Kidney glomerular epithelial cell (primary cell): ENCODE measurements around the gene ITGB7.
A peak's percentile ranks its signal among the peaks of the same experiment; 100 is the strongest.
"Not testable (repeated sequence)": the region's sequence is repeated elsewhere in the genome, so short reads cannot be mapped to it uniquely, and the experiment has no call there.

Source experiments
- DNase-seq: peaks from one replicate; lab custom pipeline; 2025; lab: John Stamatoyannopoulos, UW

ITGB7 gene

DNA sequence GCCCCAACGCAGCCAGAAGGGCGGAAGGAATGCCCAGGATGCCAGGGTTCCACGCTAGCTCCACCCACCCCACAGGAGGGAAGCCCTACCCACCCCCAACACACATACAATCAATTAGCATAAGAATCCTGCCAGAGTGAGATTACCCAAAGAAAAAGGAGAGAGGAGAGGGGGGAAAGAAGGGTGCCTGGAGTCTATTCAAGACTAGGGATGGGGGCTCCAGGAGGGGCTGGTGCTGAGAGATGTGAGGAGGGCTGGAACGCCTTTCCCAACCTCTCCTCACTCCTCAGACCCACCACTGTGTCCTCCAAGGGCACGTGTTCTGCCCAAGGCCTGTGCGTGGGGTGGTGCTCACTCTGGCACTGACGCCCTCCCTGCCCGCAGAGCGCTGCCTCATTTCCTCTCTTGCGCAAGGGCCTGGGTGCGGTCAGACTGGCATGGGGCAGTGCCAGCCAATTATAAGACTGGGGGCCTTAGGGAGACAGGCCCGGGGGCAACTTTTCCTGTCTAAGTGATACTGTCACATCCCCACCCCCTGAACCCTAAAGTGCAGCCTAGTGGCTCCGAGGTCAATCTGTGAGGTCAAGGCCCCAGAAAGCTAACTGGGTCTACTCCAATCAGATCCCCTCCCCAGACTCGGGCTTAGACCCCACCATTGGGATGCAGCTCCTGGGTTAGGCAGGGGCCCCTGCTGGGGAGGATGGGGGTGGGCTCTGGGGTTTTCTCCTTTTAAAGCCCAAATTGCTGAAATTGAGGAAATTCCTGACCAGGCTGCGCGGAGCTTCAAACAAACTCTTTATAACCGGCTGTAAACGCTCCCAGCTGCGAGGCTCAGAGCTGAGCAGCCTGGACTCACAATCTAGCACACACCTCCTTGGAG is 10.2 kb upstream of the ITGB7 start:
- no peak for DNase-seq

GRCh38 chr12:53215497-53215896 is 8.4 kb upstream of the ITGB7 start:
- DNase-seq = no peak

DNA sequence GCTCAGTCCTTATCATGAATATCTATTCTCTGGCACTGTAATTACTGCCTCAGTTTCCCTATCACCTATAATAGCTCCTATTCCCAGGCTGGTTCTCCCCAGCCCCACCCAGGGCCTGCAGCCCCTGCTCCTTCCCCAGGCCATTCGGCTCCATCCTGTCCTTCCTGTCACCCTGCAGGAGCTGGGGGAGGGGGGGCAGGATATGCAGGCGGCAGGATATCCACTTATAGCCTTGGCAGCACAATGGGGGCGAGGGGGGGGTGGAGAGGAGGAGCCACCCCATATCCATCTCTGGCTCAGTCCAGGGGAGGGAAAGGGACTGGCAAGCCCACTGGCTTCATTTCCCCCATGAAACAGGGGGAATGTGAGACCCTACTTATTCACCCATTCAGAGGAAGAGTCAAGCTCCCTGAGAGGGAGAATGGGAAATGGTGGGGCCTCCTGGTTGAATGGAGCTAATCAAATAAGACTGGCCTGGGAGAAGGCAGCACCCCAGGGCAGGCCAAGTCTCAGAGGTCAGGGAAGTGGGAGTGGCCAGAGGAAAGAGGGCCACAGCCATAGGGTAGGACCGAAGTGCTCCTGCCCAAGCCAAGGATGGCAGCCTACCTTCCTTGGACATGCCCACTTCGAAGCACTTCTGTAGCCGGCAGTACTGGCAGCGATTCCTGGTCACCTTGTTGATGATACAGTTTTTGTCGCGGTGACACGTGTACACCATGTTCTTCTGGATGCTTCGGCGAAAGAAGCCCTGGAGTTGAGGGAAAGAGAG is 7.8 kb upstream of the ITGB7 start:
- no peak for DNase-seq

DNA sequence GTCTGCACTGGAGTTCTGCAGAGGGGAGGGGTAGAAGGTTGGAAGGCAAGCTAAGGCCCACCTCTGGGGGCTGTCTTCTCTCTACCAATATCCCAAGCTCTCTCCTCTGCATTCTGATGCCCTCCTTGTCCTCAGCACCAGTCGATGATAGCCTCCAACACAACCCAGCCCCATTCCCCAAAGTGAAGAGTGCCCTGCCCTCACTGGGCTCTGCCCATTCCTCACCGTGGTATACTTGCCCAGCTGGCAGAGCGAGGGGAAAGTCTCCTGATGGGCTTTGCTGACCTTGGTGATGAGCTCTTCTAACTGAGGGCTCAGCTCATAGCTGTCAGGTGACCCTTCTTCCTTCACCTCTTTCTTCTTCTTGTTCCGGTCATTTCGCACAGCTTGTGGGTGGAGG is 7.2 kb upstream of the ITGB7 start:
- DNase-seq = no peak

DNA sequence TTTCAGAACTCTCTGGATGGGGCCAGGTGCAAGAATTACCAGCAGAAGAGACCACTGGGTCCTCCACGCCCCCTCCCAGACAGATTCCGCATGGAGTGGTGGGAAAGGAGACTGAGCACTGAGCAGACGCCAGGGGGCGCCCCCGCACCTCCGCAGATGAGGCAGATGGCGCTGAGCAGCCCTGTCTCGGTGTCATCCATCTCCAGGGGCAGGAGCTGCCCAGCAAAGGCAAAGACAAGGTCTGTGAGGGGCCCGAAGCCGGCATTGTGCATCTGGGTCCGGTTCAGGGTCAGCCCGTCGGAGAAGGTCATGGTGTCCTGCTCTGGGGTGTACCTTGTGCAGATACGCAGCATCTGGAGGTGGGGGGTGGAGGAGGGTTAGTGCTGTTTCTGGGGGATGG is 6.3 kb upstream of the ITGB7 start:
- DNase-seq = peak; percentile 25

GRCh38 chr12:53212931-53213330 is 5.9 kb upstream of the ITGB7 start:
- DNase-seq = no peak

DNA sequence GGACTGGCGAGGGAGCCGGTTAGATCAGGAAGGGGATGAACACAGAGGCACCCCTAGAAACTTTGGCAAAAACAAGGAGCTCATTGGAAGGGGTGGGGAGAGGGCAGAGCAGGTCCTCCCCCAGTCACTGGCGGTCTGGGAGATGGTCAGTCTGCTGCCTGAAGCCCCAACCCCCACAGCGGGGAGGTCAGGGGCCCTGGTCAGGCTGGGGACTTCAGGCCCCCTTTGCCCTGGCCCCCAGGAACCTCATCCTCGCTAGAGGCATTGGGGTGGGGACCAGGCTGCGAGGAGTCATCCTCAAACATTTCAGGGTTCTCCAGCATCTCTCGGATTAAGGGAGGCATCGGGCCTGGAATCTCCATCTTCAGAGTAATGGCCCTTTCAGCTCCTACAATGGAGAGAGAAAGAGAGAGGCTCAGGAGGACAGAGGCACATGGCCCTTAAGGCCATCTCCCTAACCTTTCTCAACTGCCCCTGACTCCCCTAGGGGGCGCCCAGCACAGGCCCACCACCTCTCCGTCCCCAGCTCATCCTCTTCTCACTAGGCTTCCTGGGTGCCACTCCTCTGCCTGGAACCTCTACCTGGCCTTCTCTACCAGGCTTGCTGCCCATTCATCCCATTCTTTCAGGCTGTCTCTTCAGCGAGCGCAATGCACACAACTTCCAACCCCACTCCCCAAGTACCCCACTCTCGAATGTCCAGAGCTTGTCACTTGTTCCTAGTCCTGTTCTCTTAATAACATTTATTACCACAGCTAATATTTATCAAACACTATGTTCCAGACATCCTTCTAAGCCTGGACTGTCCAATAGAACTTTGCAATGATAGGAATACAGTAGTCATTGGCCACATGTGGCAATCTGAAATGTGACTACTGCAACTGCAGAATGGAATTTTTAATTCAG is 4.7 kb upstream of the ITGB7 start:
- DNase-seq = no peak

DNA sequence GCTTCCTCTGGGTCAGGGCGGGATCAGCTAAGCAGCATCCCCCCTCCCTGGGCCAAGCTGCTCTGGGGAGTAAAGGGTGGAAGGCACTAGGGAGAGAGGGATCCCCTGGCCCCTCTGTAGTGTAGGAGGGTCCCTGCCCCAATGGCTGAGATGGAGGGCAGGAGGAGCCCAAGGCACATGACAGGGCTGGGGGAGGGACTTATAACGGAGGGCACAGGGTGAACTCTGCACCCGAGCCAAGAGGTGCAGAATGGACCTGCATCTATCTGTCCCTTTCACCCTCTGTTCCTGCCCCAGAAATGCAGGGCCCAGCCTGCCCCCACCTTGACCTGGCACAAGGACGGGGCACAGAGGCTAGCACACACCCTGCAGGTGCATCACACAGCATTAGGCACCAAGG is 3.8 kb upstream of the ITGB7 start:
- DNase-seq = no peak

DNA sequence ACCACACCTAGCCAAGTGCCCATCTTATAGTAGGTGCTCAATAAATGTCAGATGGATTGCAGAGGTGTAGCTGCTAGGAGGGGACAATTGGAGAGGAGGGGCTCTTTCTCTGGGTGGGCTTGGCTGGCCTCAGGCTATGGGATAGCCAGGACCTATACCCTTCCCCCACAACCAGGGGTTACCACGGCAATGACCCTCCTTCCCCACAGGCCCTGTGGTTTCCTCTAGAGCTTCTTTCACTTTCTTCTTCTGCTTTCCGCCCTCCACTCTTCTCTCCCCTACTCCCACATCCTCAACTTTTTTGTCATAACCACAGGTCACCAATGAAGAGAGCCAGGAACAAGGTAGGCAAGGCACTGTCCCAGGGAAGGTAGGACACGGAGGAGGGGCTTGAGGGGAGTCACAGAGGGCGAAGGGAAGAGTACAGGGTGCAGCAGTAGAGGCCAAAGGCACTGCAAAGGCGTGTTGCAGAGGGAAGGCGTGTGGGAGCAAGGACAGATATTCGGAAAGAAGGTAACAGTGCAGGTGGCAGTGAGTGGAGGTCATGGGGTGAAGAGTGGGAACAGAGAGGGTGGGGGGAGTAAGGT is 1.9 kb upstream of the ITGB7 start:
- no peak for DNase-seq

DNA sequence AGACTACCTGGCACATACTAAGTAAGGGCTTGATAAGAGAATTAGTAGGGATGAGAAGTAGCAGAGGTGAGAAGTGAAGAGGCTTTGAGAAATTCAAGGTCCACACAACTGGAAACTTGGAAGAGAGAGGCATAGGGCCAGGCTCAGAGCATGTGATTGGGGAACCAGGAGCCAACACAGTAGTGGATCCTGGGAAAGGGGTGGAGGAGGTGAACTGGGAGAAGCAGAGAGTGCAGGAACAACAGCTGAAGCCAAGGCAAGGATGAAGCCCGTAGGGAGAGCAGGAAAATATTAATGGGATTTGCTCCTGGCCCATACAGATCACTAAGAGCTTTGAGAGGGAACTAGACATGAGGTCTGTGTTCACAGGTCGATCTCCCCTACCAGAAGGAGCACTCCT is 1.4 kb upstream of the ITGB7 start:
- DNase-seq = no peak

GRCh38 chr12:53205747-53206419 is 1.2 kb downstream of the ITGB7 start:
- DNase-seq = peak; percentile 49

DNA sequence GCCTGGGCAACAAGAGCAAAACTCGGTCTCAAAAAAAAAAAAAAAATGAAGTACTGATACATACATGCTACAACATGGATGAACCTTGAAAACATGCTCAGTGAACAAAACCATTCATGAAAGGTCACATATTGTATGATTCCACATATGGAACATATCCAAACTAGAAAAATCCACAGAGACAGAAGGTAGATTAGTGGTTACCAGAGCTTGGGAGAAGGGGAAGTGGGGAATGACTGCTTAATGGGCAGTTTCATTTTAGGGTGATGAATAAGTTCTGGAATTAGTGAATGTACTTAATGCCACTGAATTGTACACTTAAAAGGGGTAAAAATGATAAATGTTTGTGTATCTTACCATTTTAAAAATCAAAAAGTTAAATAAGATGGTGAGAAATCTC is 2.7 kb downstream of the ITGB7 start:
- no peak for DNase-seq

- DNase-seq = not testable (repeated sequence)
Measured at GRCh38 chr12:53202316-53202715, 4.7 kb downstream of the ITGB7 start.

GRCh38 chr12:53201639-53202038 is 5.4 kb downstream of the ITGB7 start:
- DNase-seq = no peak

DNA sequence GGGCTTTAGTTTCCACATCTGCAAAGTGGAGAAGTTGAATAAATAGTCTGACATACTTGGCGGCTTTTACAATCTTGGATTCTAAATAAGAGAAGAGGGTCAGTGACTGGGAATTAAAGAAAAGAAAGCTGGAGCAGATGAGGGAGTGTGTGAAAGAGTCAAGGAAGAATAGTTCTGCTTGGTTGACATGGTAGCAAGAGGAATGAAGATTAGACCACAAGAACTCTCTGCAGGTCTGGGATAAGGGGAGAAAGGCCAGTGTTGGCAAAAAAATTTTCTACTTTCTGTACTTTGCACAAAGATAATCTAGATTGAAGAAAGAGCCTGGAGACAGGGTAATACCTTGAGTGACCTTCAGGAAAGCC is 5.9 kb downstream of the ITGB7 start:
- DNase-seq = peak; percentile 25

GRCh38 chr12:53200458-53201176 is 6.4 kb downstream of the ITGB7 start:
- DNase-seq = no peak

DNA sequence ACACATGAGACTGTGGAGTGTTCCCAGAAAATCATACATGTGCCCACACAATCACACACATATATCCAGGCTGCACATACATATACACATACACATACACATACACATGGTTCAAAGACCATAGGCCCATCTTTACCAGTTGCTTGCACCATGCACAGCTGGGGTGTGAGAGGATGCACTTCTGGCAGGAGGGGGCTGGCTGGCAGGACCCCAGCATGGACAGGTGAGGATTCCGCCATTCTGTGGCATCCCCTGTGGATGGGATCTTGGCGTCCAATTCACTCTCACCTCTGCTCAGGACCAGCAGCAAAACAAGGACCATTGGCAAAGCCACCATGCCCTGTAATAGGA is 7.0 kb downstream of the ITGB7 start:
- no peak for DNase-seq

- DNase-seq = no peak
Measured at GRCh38 chr12:53199700-53200099, 7.4 kb downstream of the ITGB7 start.

GRCh38 chr12:53198486-53199110 is 8.5 kb downstream of the ITGB7 start:
- DNase-seq = no peak

DNA sequence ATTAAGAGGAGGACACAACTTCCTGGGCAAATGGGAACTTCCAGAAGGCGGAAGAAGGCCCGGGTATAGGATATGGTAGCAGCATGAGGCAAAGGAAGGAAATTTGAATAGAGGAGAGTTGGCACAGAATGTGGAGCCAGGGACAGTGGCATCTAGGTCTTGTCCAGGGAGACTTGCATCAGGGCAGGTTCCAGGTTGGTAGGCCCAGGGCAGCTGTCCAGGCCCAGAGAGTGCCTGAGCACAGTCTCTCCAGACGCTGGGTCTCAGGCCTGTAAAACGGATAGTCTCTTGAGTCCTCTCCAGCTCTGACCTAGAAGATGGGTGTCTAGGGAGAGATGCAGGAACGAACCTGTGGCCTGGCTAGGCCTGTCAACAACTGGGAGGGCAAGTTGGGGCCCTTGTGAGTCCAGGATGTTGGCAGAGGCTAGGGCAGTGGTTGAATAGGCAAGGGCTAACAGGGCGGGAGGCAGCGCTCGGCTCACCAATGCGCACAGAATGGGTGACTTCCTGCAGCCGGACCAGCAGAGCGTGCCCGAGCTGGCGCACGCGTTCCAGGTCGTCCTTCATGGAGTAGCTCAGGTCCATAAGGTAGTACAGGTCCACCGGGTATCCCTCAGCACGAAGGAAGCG is 9.9 kb downstream of the ITGB7 start:
- no peak for DNase-seq
